H9 (cell line): ENCODE measurements around the gene KLK6. TPM values are rescaled to one million over a fixed set of nuclear protein-coding genes. Genes with fewer than 3 reads are reported as not detected.

Source experiments
- DNase-seq: peaks from one replicate; pipeline ENCODE4 v3.0.0-alpha.2; 2017
- H2AFZ ChIP-seq: one replicate; pipeline ENCODE4 v1.6.1; 2013; ENCODE audit warnings: mild to moderate bottlenecking, low read length, control low read depth, moderate library complexity
- H2AK5ac ChIP-seq: 2 replicates; pipeline ENCODE4 v1.6.1; 2013; ENCODE audit warnings: low read length, control low read depth, mixed read lengths; ENCODE audit not compliant: insufficient read length
- H2BK120ac ChIP-seq: one replicate; pipeline ENCODE4 v1.6.1; 2013; ENCODE audit warnings: low read depth, mild to moderate bottlenecking, low read length, control low read depth, inconsistent platforms; ENCODE audit not compliant: poor library complexity, severe bottlenecking
- H2BK12ac ChIP-seq: 2 replicates; pipeline ENCODE4 v1.6.1; 2013; ENCODE audit warnings: low read length, control low read depth, mixed read lengths, low read depth; ENCODE audit not compliant: insufficient read length
- H2BK15ac ChIP-seq: 2 replicates; pipeline ENCODE4 v1.6.1; 2013; ENCODE audit warnings: low read depth, low read length, control low read depth
- H2BK20ac ChIP-seq: one replicate; pipeline ENCODE4 v1.6.1; 2013; ENCODE audit warnings: low read depth, mild to moderate bottlenecking, low read length, control low read depth, inconsistent platforms; ENCODE audit not compliant: poor library complexity, severe bottlenecking
- H2BK5ac ChIP-seq: 2 replicates; pipeline ENCODE4 v1.6.1; 2013; ENCODE audit warnings: low read length, control low read depth, mixed read lengths; ENCODE audit not compliant: insufficient read length
- H3K14ac ChIP-seq: 2 replicates; pipeline ENCODE4 v1.6.1; 2013; ENCODE audit warnings: low read length, control low read depth; ENCODE audit not compliant: insufficient read depth
- H3K18ac ChIP-seq: 2 replicates; pipeline ENCODE4 v1.6.1; 2013; ENCODE audit warnings: low read depth, mild to moderate bottlenecking, mixed read lengths, low read length, control low read depth; ENCODE audit not compliant: insufficient read length
- H3K23ac ChIP-seq: 2 replicates; pipeline ENCODE4 v1.6.1; 2013; ENCODE audit warnings: low read length, control low read depth, mixed read lengths, low read depth; ENCODE audit not compliant: insufficient read length
- H3K23me2 ChIP-seq: 2 replicates; pipeline ENCODE4 v1.6.1; 2013; ENCODE audit warnings: low read depth, mild to moderate bottlenecking, mixed read lengths, low read length, control low read depth; ENCODE audit not compliant: insufficient read length, poor library complexity, severe bottlenecking
- H3K27ac ChIP-seq: 2 replicates; pipeline ENCODE4 v1.5.1; 2013; ENCODE audit warnings: low read length, control low read depth, mixed read lengths, low read depth; ENCODE audit not compliant: insufficient read length
- H3K27me3 ChIP-seq: 2 replicates; pipeline ENCODE4 v1.6.1; 2013; ENCODE audit warnings: low read length, control low read depth, inconsistent platforms; ENCODE audit not compliant: insufficient read depth
- H3K4ac ChIP-seq: 2 replicates; pipeline ENCODE4 v1.6.1; 2013; ENCODE audit warnings: low read depth, mild to moderate bottlenecking, control low read depth, inconsistent platforms, low read length, moderate library complexity
- H3K4me1 ChIP-seq: 2 replicates; pipeline ENCODE4 v1.6.1; 2013; ENCODE audit warnings: low read length, control low read depth, inconsistent platforms; ENCODE audit not compliant: insufficient read depth
- H3K4me2 ChIP-seq: 2 replicates; pipeline ENCODE4 v1.6.1; 2013; ENCODE audit warnings: low read length, control low read depth, mixed read lengths; ENCODE audit not compliant: insufficient read length, insufficient read depth
- H3K56ac ChIP-seq: 2 replicates; pipeline ENCODE4 v1.6.1; 2013; ENCODE audit warnings: low read depth, mild to moderate bottlenecking, mixed read lengths, low read length, control low read depth; ENCODE audit not compliant: insufficient read length
- H3K79me1 ChIP-seq: 2 replicates; pipeline ENCODE4 v1.6.1; 2013; ENCODE audit warnings: low read depth, mild to moderate bottlenecking, moderate library complexity, low read length, control low read depth, inconsistent platforms; ENCODE audit not compliant: insufficient read depth, poor library complexity, severe bottlenecking
- H3K79me2 ChIP-seq: 2 replicates; pipeline ENCODE4 v1.6.1; 2013; ENCODE audit warnings: low read length, control low read depth, inconsistent platforms; ENCODE audit not compliant: insufficient read depth
- H3K9ac ChIP-seq: 2 replicates; pipeline ENCODE4 v1.6.1; 2013; ENCODE audit warnings: low read length, control low read depth, mixed read lengths; ENCODE audit not compliant: insufficient read length; ENCODE audit errors: extremely low read depth
- H3K9me3 ChIP-seq: one replicate; pipeline ENCODE4 v1.6.1; 2013; ENCODE audit warnings: low read depth, low read length, inconsistent platforms; ENCODE audit not compliant: control insufficient read depth
- H3T11ph ChIP-seq: one replicate; pipeline ENCODE4 v1.6.1; 2013; ENCODE audit warnings: mild to moderate bottlenecking, low read length, control low read depth, inconsistent platforms
- H4K20me1 ChIP-seq: one replicate; pipeline ENCODE4 v1.6.1; 2013; ENCODE audit not compliant: control insufficient read depth, insufficient read length, insufficient read depth
- H4K5ac ChIP-seq: 2 replicates; pipeline ENCODE4 v1.6.1; 2013; ENCODE audit warnings: low read depth, mild to moderate bottlenecking, mixed read lengths, low read length, control low read depth; ENCODE audit not compliant: insufficient read length
- H4K8ac ChIP-seq: replicated peaks from 2 replicates; pipeline ENCODE4 v1.6.1; 2013; ENCODE audit warnings: low read length, control low read depth, mixed read lengths, low read depth; ENCODE audit not compliant: insufficient read length
- H4K91ac ChIP-seq: 2 replicates; pipeline ENCODE4 v1.6.1; 2013; ENCODE audit warnings: low read depth, mild to moderate bottlenecking, moderate library complexity, mixed read lengths, low read length, control low read depth; ENCODE audit not compliant: insufficient read length
- H3K27ac Mint-ChIP-seq, 3 experiments: 2 replicates in 2 of 3; 3 replicates in 1 of 3; pipeline ENCODE4 v1.8.0; 2020 to 2021; ENCODE audit warnings: mixed read lengths in 3 of 3, mild to moderate bottlenecking in 1 of 3, moderate library complexity in 1 of 3
- H3K27me3 Mint-ChIP-seq: 2 replicates; pipeline ENCODE4 v1.8.0; 2021; ENCODE audit warnings: low read depth, mild to moderate bottlenecking, moderate library complexity, mixed read lengths
- H3K36me3 Mint-ChIP-seq, 3 experiments: 2 replicates in 2 of 3; 3 replicates in 1 of 3; pipeline ENCODE4 v1.8.0; 2020 to 2021; ENCODE audit warnings: low read depth in 3 of 3, mixed read lengths in 3 of 3; ENCODE audit not compliant: insufficient read depth in 1 of 3
- H3K4me1 Mint-ChIP-seq, 2 experiments: 2 replicates each; pipeline ENCODE4 v1.8.0; 2020; ENCODE audit warnings: mixed read lengths in 2 of 2
- H3K4me3 Mint-ChIP-seq, 2 experiments: 2 replicates in 1 of 2; 3 replicates in 1 of 2; pipeline ENCODE4 v1.8.0; 2020 to 2021; ENCODE audit warnings: mild to moderate bottlenecking in 2 of 2, mixed read lengths in 2 of 2, moderate library complexity in 1 of 2
- H3K9me3 Mint-ChIP-seq, 2 experiments: 2 replicates in 1 of 2; 3 replicates in 1 of 2; pipeline ENCODE4 v1.8.0; 2020; ENCODE audit warnings: mild to moderate bottlenecking in 2 of 2, mixed read lengths in 2 of 2, moderate library complexity in 1 of 2
- WGBS: extraction: QIAGEN DNeasy Blood & Tissue Kit; methylation state at CpG from one replicate; pipeline ENCODE4 v1.1.7; 2013; ENCODE audit warnings: missing lambda C conversion rate, low lambda C conversion rate, mixed read lengths; ENCODE audit not compliant: insufficient read length; ENCODE audit errors: extremely low coverage; 5-methylcytosine and 5-hydroxymethylcytosine counted together
- total RNA-seq: library from RNA; stranded (reverse); gene quantifications from 2 replicates; pipeline ENCODE4 v1.2.1, GENCODE V29; 2021
- TF ChIP-seq, protein P1 (sequence below): fragments of 200-600 bp; sonication (generic); conservative IDR thresholded peaks from 3 replicates; pipeline ENCODE4 v1.8.0; 2021; ENCODE audit warnings: antibody characterized with exemption, mild to moderate bottlenecking

Gene KLK6
- total RNA-seq, 1 experiment from 2014 or later: 2.6 TPM

DNA sequence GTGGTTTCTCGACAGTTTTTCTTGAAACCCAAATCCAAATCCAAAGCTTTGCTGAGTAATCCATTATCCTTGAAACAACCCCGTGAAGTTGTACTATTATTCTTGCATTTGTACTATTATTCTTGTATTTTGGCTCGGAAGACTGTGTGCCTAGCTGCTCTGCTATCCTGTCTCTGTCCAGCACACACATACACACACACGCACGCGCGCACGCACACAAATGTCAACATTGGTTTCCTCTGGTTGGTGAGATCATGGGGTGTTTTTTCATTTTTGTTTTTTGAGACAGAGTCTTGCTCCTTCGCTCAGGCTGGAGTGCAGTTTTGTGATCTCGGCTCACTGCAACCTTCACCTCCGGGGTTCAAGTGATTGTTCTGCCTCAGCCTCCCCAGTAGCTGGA, 43.2 kb downstream of the KLK6 start:
- no peaks in the 10 kb centered on the region; the same call in 1 of the 2 replicates for H3K4me1 ChIP-seq
- H3K27ac Mint-ChIP-seq: no peak overlapping the region
- peaks cover 47% of the 10 kb centered on the region for H3K27me3 Mint-ChIP-seq
- H3T11ph ChIP-seq: no peak overlapping the region
- no peak overlapping the region for H2BK5ac ChIP-seq
- peaks cover 18 to 19% of the 10 kb centered on the region in 2 experiments for H3K4me1 Mint-ChIP-seq
- no peaks in the 10 kb centered on the region for H3K79me1 ChIP-seq
- H3K4ac ChIP-seq: no peak overlapping the region
- H3K27ac ChIP-seq: no peak overlapping the region
- H3K14ac ChIP-seq: no peak overlapping the region
- no peak overlapping the region for H2BK12ac ChIP-seq
- H2BK15ac ChIP-seq: no peak overlapping the region
- no peak overlapping the region for H3K9ac ChIP-seq
- no peak overlapping the region for H4K8ac ChIP-seq
- no peak overlapping the region for H3K23ac ChIP-seq
- DNase-seq: no peak
- no peak overlapping the region for H3K56ac ChIP-seq
- H4K20me1 ChIP-seq: no peaks in the 10 kb centered on the region
- no peak overlapping the region for H3K4me3 Mint-ChIP-seq
- H2AK5ac ChIP-seq: no peak overlapping the region
- H2BK20ac ChIP-seq: no peak overlapping the region
- H3K9me3 ChIP-seq: no peaks in the 10 kb centered on the region
- no peak overlapping the region for H4K91ac ChIP-seq
- H3K27me3 ChIP-seq: no peaks in the 10 kb centered on the region
- H4K5ac ChIP-seq: no peak overlapping the region
- no peaks in the 10 kb centered on the region for H3K79me2 ChIP-seq
- no peak overlapping the region for H2AFZ ChIP-seq
- TF ChIP-seq, protein P1, sequence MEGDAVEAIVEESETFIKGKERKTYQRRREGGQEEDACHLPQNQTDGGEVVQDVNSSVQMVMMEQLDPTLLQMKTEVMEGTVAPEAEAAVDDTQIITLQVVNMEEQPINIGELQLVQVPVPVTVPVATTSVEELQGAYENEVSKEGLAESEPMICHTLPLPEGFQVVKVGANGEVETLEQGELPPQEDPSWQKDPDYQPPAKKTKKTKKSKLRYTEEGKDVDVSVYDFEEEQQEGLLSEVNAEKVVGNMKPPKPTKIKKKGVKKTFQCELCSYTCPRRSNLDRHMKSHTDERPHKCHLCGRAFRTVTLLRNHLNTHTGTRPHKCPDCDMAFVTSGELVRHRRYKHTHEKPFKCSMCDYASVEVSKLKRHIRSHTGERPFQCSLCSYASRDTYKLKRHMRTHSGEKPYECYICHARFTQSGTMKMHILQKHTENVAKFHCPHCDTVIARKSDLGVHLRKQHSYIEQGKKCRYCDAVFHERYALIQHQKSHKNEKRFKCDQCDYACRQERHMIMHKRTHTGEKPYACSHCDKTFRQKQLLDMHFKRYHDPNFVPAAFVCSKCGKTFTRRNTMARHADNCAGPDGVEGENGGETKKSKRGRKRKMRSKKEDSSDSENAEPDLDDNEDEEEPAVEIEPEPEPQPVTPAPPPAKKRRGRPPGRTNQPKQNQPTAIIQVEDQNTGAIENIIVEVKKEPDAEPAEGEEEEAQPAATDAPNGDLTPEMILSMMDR: no peak
- no CpG with 5 or more reads among the region's 11 CpGs for WGBS
- H3K4me2 ChIP-seq: no peak overlapping the region
- H3K9me3 Mint-ChIP-seq: peaks cover 0 to 2% of the 10 kb centered on the region in 2 experiments; a peak in 1 of 5 replicates
- no peak overlapping the region for H3K18ac ChIP-seq
- H3K23me2 ChIP-seq: no peaks in the 10 kb centered on the region
- H3K36me3 Mint-ChIP-seq: no peaks in the 10 kb centered on the region
- no peak overlapping the region for H2BK120ac ChIP-seq
